H7 (cell line): ENCODE results near the gene SPCS2. TPM values are rescaled to one million over a fixed set of nuclear protein-coding genes. Genes with fewer than 3 reads are reported as not detected.

Experiments used
- DNase-seq: peaks from one replicate; pipeline ENCODE4 v3.0.0; 2012
- H3K27me3 ChIP-seq: 2 replicates; pipeline ENCODE4 v1.6.0; 2011; ENCODE audit warnings: mild to moderate bottlenecking, low read length; ENCODE audit not compliant: control insufficient read depth, insufficient read depth
- H3K36me3 ChIP-seq: replicated peaks from 2 replicates; pipeline ENCODE4 v1.5.1; 2011; ENCODE audit warnings: low read length; ENCODE audit not compliant: control insufficient read depth, insufficient read depth
- H3K4me3 ChIP-seq: 2 replicates; pipeline ENCODE4 v1.5.1; 2011; ENCODE audit warnings: low read depth, mild to moderate bottlenecking, control low read depth, low read length, moderate library complexity; ENCODE audit not compliant: insufficient read depth
- total RNA-seq: library from RNA; depleted of rRNA; stranded (reverse); fragments of >200 nt; shearing (Covaris generic); gene quantifications from 2 replicates; pipeline ENCODE4 v1.2.3, GENCODE V29; 2014

Gene SPCS2
- total RNA-seq, 1 experiment from 2014 or later: 19.1 TPM

GRCh38 chr11:74936087-74936486, 13.0 kb upstream of the SPCS2 start:
- Histone ChIP-seq H3K27me3 (no peaks in the 10 kb centered on the region), H3K4me3 (no peak overlapping the region), H3K36me3 (peaks cover 19% of the 10 kb centered on the region)
- no peak for DNase-seq

- Histone ChIP-seq H3K4me3 (no peak overlapping the region), H3K36me3 (peaks cover 19% of the 10 kb centered on the region), H3K27me3 (no peaks in the 10 kb centered on the region)
- no peak for DNase-seq
These were observed 12.1 kb upstream of the SPCS2 start for GRCh38 chr11:74936976-74937375.

- Histone ChIP-seq H3K36me3 (peaks cover 19% of the 10 kb centered on the region), H3K4me3 (no peak overlapping the region), H3K27me3 (no peaks in the 10 kb centered on the region)
- DNase-seq: no peak
These were observed 11.2 kb upstream of the SPCS2 start for GRCh38 chr11:74937696-74938475.

GRCh38 chr11:74941492-74941891, 7.6 kb upstream of the SPCS2 start:
- DNase-seq: no peak
- Histone ChIP-seq H3K27me3 (no peaks in the 10 kb centered on the region), H3K4me3 (no peak overlapping the region), H3K36me3 (peaks cover 10% of the 10 kb centered on the region)

- Histone ChIP-seq H3K27me3 (no peaks in the 10 kb centered on the region), H3K36me3 (peaks cover 5% of the 10 kb centered on the region), H3K4me3 (no peak overlapping the region)
- DNase-seq: no peak
These were observed 6.8 kb upstream of the SPCS2 start for GRCh38 chr11:74942073-74942759.

- peak overlapping the region; percentile 98 for H3K4me3 ChIP-seq
- DNase-seq: peak; percentile 52
- no peaks in the 10 kb centered on the region for H3K36me3 ChIP-seq
- no peaks in the 10 kb centered on the region for H3K27me3 ChIP-seq
These were observed 544 bp upstream of the SPCS2 start for GRCh38 chr11:74948546-74948897.

- no peak for DNase-seq
These were observed 679 bp downstream of the SPCS2 start for GRCh38 chr11:74949753-74950137.

GRCh38 chr11:74950374-74950969, 1.4 kb downstream of the SPCS2 start:
- no peaks in the 10 kb centered on the region for H3K36me3 ChIP-seq
- peak overlapping the region; percentile 98; the same call in 1 of the 2 replicates for H3K4me3 ChIP-seq
- H3K27me3 ChIP-seq: no peaks in the 10 kb centered on the region
- no peak for DNase-seq

More at GRCh38 chr11:74949753-74950137, 679 bp downstream of the SPCS2 start:
- Histone ChIP-seq H3K36me3 (no peaks in the 10 kb centered on the region), H3K4me3 (peak overlapping the region; percentile 98), H3K27me3 (no peaks in the 10 kb centered on the region)

GRCh38 chr11:74951226-74951625, 2.2 kb downstream of the SPCS2 start:
- Histone ChIP-seq H3K36me3 (no peaks in the 10 kb centered on the region), H3K4me3 (no peak overlapping the region), H3K27me3 (no peaks in the 10 kb centered on the region)
- no peak for DNase-seq

- Histone ChIP-seq H3K4me3 (no peak overlapping the region), H3K36me3 (no peaks in the 10 kb centered on the region), H3K27me3 (no peaks in the 10 kb centered on the region)
- no peak for DNase-seq
These were observed 3.7 kb downstream of the SPCS2 start for GRCh38 chr11:74952752-74953151.

- no peaks in the 10 kb centered on the region for H3K36me3 ChIP-seq
- no peaks in the 10 kb centered on the region for H3K27me3 ChIP-seq
- H3K4me3 ChIP-seq: no peak overlapping the region
- DNase-seq: no peak
These were observed 4.4 kb downstream of the SPCS2 start for GRCh38 chr11:74953451-74953850.

- DNase-seq: no peak
- Histone ChIP-seq H3K36me3 (no peaks in the 10 kb centered on the region), H3K4me3 (no peak overlapping the region), H3K27me3 (no peaks in the 10 kb centered on the region)
These were observed 5.1 kb downstream of the SPCS2 start for GRCh38 chr11:74954199-74954598.

- no peak for DNase-seq
- H3K4me3 ChIP-seq: no peak overlapping the region
- H3K36me3 ChIP-seq: no peaks in the 10 kb centered on the region
- no peaks in the 10 kb centered on the region for H3K27me3 ChIP-seq
These were observed 7.4 kb downstream of the SPCS2 start for GRCh38 chr11:74956397-74957015.

- no peaks in the 10 kb centered on the region for H3K27me3 ChIP-seq
- DNase-seq: no peak
- H3K4me3 ChIP-seq: no peak overlapping the region
- no peaks in the 10 kb centered on the region for H3K36me3 ChIP-seq
These were observed 9.0 kb downstream of the SPCS2 start for GRCh38 chr11:74957937-74958629.
